ENCODE measurements around the gene C16orf78. TPM values are rescaled to one million over a fixed set of nuclear protein-coding genes. Genes with fewer than 3 reads are reported as not detected.
"Not testable (repeated sequence)": the region's sequence is repeated elsewhere in the genome, so short reads cannot be mapped to it uniquely, and the experiment has no call there.

Gene C16orf78
- total RNA-seq, 1 experiment from 2014 or later = not detected

DNA sequence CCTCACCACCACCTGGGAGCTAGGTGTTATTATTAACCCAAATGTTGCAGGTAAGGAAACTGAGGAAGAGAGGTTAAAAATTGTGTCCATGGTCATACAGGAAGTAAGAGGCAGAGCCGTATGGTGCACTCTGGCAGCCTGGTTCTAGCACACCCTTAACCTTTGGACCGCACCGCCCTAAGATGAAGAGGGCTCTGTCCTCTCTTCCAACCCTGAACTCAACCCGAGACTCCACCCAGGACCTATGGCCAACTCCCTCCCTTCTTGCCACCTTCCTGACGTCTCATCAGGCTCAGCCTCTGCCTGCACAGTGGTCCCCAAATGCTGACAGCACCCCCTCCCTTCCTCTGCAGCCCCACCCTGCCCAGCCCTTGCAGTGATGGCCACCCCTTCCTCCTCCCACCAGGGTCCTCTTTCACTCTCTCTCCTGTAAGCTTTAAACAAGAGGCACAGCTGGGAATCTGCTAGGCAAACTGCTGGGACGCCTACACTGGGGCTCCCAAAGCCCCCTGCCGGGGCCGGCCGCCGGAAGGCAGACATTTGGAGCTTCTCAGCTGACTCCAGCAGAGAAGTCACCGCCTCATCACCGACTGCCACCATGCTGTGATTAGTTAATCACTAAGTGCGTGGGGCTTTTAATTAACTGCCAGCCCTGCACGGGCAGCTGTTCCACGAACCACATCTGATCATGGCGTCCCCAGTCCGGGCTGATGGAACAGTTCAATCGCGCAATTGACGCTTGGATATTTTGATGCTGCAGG lies 16.7 kb upstream of the C16orf78 start:
- H3K4me1 Mint-ChIP-seq (ENCODE audit: low read depth, unreplicated experiment) = no peaks in the 10 kb centered on the region
- no TSS peak for BruUV-seq (replicated peaks)
- intact Hi-C loops (cut with micrococcal nuclease; ENCODE audit: unreplicated experiment) = no loop called here
- peaks cover 56% of the 10 kb centered on the region for H3K27me3 Mint-ChIP-seq (ENCODE audit: unreplicated experiment)
- H3K27ac Mint-ChIP-seq (ENCODE audit: unreplicated experiment) = no peak overlapping the region
- no peak overlapping the region for H3K4me3 Mint-ChIP-seq (ENCODE audit: low read depth, unreplicated experiment)
- no peaks in the 10 kb centered on the region for H3K36me3 Mint-ChIP-seq (ENCODE audit: insufficient read depth, unreplicated experiment)
- TF ChIP-seq, protein P1, sequence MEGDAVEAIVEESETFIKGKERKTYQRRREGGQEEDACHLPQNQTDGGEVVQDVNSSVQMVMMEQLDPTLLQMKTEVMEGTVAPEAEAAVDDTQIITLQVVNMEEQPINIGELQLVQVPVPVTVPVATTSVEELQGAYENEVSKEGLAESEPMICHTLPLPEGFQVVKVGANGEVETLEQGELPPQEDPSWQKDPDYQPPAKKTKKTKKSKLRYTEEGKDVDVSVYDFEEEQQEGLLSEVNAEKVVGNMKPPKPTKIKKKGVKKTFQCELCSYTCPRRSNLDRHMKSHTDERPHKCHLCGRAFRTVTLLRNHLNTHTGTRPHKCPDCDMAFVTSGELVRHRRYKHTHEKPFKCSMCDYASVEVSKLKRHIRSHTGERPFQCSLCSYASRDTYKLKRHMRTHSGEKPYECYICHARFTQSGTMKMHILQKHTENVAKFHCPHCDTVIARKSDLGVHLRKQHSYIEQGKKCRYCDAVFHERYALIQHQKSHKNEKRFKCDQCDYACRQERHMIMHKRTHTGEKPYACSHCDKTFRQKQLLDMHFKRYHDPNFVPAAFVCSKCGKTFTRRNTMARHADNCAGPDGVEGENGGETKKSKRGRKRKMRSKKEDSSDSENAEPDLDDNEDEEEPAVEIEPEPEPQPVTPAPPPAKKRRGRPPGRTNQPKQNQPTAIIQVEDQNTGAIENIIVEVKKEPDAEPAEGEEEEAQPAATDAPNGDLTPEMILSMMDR (IDR thresholded peaks at IDR 0.05; ENCODE audit: unreplicated experiment) = no peak
- no peaks in the 10 kb centered on the region for H3K9me3 Mint-ChIP-seq (ENCODE audit: low read depth, unreplicated experiment)
- DNase-seq = no peak
- CTCF ChIA-PET = no interaction called here

DNA sequence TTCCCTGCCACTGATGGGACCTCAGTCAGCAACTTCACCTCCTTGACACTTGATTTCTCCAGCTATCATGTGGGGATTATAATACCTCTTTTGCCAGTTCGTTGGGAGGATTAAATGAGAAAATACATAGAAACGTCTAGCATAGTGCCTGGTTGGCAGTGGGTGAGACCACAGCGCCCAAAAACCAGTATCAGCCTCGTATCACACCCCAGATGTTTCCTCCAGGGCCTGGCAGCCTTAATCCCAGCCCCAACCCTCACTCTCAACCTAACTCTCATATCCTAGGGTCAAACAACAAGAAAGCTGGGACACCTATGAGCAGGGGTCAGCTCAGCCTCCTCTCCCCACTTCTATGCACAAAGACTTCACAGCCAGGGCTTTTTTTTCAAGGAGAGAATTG lies 14.0 kb upstream of the C16orf78 start:
- H3K36me3 Mint-ChIP-seq (ENCODE audit: insufficient read depth, unreplicated experiment) = no peaks in the 10 kb centered on the region
- no peak overlapping the region for H3K27ac Mint-ChIP-seq (ENCODE audit: unreplicated experiment)
- CTCF ChIA-PET = no interaction called here
- intact Hi-C loops (cut with micrococcal nuclease; ENCODE audit: unreplicated experiment) = no loop called here
- H3K4me3 Mint-ChIP-seq (ENCODE audit: low read depth, unreplicated experiment) = no peak overlapping the region
- TF ChIP-seq, protein P1 (IDR thresholded peaks at IDR 0.05; ENCODE audit: unreplicated experiment) = no peak
- BruUV-seq (replicated peaks) = no TSS peak
- H3K9me3 Mint-ChIP-seq (ENCODE audit: low read depth, unreplicated experiment) = no peaks in the 10 kb centered on the region
- peaks cover 44% of the 10 kb centered on the region for H3K27me3 Mint-ChIP-seq (ENCODE audit: unreplicated experiment)
- H3K4me1 Mint-ChIP-seq (ENCODE audit: low read depth, unreplicated experiment) = no peaks in the 10 kb centered on the region
- DNase-seq = no peak

DNA sequence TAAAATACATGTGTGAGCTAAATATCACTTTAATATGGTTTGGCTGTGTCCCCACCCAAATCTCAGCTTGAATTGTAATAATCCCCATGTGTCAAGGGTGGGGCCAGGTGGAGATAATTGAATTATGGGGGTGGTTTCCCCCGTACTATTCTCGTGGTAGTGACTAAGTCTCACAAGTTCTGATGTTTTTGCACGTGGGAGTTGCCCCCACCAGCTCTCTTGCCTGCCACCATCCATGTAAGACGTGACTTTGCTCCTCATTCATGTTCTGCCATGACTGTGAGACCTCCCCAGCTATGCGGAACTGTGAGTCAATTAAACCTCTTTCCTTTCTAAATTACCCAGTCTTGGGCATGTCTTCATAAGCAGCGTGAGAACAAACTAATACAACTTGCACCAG lies 11.9 kb upstream of the C16orf78 start:
- H3K4me1 Mint-ChIP-seq (ENCODE audit: low read depth, unreplicated experiment); H3K4me3 Mint-ChIP-seq (ENCODE audit: low read depth, unreplicated experiment); DNase-seq; intact Hi-C loops (cut with micrococcal nuclease; ENCODE audit: unreplicated experiment); H3K9me3 Mint-ChIP-seq (ENCODE audit: low read depth, unreplicated experiment); H3K36me3 Mint-ChIP-seq (ENCODE audit: insufficient read depth, unreplicated experiment); H3K27ac Mint-ChIP-seq (ENCODE audit: unreplicated experiment); BruUV-seq (replicated peaks): not testable (repeated sequence)
- peaks cover 37% of the 10 kb centered on the region for H3K27me3 Mint-ChIP-seq (ENCODE audit: unreplicated experiment)
- CTCF ChIA-PET = interaction anchor here (0.6 to 0.7 kb wide), 2 partner anchors 15 to 559 kb away, joined by 3 to 4 read pairs; no protein-coding TSS in a partner anchor

DNA sequence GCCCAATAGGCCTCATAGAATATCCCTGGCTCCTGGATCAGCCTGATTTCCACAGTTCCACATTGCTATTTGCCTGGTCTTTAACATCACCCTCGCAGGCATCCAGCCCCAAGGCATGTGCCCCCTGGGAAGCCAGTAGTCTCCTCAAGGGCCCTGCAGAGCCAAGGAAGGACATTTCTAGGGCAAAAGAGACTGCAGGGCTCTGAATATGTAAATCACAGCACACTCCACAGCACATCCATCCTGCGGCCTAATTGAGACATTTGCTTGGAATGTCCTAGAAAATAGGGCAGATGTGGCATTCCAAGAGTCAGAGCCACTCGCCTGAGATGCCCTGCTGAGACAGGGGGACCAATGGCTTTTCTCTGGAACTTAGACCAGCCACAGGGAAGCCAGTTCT lies 11.4 kb upstream of the C16orf78 start:
- H3K4me1 Mint-ChIP-seq (ENCODE audit: low read depth, unreplicated experiment) = no peaks in the 10 kb centered on the region
- peaks cover 32% of the 10 kb centered on the region for H3K27me3 Mint-ChIP-seq (ENCODE audit: unreplicated experiment)
- BruUV-seq (replicated peaks) = no TSS peak

More for the DNA sequence above, 11.4 kb upstream of the C16orf78 start:
- H3K9me3 Mint-ChIP-seq (ENCODE audit: low read depth, unreplicated experiment) = no peaks in the 10 kb centered on the region
- CTCF ChIA-PET = interaction anchor here (0.6 to 0.7 kb wide), 2 partner anchors 14 to 558 kb away, joined by 3 to 4 read pairs; no protein-coding TSS in a partner anchor
- H3K4me3 Mint-ChIP-seq (ENCODE audit: low read depth, unreplicated experiment) = no peak overlapping the region
- H3K27ac Mint-ChIP-seq (ENCODE audit: unreplicated experiment) = no peak overlapping the region
- no peaks in the 10 kb centered on the region for H3K36me3 Mint-ChIP-seq (ENCODE audit: insufficient read depth, unreplicated experiment)
- DNase-seq = no peak
- intact Hi-C loops (cut with micrococcal nuclease; ENCODE audit: unreplicated experiment) = no loop called here
- TF ChIP-seq, protein P1 (IDR thresholded peaks at IDR 0.05; ENCODE audit: unreplicated experiment) = no peak
